Measurements from ENCODE around the gene PDE6C. TPM values are rescaled to one million over a fixed set of nuclear protein-coding genes. Genes with fewer than 3 reads are reported as not detected.
"Not testable (repeated sequence)": the region's sequence is repeated elsewhere in the genome, so short reads cannot be mapped to it uniquely, and the experiment has no call there.

PDE6C gene
- total RNA-seq, 1 donor from 2014 or later, result not detected

DNA sequence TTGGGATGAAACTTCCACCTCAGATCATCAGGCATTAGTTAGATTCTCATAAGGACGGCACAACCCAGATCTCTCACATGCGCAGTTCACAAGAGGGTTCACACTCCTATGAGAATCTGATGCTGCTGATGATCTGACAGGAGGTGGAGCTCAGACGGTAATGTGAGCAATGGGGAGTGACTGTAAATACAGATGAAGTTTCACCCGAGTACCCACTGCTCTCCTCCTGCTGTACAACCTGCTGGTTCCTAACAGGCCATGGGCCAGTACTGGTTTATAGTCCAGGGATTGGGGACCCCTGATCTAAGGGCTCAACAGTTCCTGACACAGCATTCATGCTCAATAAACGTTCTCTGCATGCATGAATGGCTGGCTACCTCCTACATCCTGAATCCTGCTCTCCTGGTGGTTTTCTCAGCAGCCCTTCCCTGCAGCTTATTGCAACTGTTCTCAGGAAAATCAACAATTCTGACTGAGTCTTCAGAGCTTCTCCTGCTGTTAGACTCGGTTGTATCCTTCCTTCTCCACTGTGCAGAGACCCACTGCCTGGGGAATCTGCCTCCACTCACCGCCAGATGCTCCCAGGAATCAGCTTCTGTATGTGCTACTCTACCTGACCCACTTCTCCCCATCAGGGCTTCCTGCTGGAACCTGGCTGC, 17.4 kb downstream of the PDE6C start:
- no peak for DNase-seq (ENCODE audit: low read depth, low spot score)

DNA sequence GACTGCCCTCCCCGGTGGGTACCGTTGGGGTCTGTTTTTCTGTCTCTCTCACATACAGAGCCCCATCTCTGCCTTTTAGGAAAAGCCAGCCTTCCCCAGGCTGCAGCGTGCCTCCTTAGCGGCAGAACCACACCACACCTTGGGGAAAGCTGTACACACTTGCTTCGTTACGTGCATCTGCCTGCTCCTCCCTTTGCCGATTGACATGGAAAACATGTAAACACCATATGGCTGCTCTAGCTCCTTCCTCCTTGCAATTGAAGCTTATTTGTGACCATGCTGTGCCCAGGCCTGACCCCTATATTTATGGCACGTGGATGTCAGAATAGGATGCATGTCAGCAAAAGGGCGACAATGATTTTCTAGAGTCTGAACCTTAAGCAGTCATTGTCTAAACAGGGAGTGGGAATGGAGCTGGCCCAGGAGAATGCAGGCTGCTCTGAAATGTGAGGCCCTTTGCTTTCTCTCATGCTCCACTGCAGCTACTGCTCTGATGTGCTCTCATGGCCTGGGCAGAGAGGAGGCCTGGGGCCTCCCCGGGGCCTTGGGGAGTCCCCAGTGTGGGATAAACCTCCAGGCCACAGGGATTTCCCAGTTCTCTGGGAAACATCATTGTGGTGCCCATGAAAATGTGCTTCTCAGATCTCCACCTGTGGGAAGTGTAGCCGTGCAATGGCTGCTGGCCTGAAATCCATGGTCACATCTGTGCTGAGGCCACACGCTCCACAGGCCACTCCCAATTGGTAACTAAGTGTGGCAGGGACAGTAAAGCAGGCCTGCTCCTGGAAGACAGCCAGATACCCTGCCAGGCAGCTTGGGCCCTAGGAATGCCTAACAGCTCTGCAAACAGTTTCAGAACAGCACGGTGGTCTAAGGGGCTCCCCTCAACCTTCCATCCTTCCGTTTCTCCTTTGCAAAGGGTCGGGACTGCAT, 18.6 kb downstream of the PDE6C start:
- DNase-seq (ENCODE audit: low read depth, low spot score), result no peak

DNA sequence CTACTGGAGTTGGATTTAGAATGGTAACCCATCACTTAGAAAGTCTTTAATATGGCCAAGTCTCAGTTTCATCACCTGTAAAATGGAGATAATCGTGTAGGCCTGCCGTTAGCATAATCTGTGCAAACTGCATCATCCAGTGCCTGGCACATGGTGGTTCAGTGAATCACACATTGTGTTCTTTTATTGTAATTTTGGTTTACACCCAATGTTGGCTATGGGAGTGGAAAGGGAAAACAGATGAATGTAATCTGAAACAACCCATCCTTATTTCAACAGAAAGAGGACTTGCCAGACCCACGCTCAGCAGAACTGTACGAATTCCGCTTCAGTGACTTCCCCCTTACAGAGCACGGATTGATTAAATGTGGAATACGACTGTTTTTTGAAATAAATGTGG, 27.5 kb downstream of the PDE6C start:
- DNase-seq (ENCODE audit: low read depth, low spot score), result no peak

DNA sequence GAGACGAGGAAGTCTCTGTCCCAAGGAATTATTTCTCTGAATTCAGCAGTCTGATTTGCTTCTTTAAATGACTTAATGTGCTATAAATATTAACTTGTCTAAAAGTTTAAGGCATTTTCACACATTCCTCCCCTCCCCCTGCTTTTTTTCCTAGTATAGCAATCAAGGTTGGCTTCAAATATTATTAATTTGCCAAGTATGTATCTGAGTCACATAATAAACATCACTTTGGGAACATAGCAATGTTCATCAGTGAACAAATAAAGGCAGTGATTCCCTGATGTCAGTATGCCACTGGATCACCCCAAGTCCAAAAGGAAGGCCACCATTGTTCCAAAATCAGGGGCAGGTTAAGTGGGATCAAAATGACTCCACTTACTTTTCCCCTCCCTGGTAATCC, 40.5 kb downstream of the PDE6C start:
- no peak for DNase-seq (ENCODE audit: low read depth, low spot score)

DNA sequence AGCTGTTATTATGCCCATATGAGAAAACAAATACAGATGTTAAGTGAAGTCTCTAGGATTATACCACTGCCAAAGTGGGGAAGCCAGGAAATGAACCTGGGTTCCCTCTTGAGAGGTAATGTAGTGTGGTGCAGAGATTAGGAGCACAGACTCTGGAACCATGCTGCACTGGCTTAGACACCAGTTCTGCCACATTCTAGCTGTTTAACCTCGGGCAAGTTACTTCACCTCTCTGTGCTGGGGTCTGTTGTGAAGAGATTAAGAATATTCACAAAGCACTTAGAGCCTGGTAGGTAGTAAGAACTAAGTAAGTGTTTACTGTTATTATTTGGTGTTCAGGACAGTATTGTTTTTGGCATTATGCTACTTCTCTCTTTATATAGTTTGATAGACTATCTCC, 41.9 kb downstream of the PDE6C start:
- DNase-seq (ENCODE audit: low read depth, low spot score), result no peak

- DNase-seq (ENCODE audit: low read depth, low spot score), result no peak
Observed at GRCh38 chr10:93656155-93656554, 43.8 kb downstream of the PDE6C start.

DNA sequence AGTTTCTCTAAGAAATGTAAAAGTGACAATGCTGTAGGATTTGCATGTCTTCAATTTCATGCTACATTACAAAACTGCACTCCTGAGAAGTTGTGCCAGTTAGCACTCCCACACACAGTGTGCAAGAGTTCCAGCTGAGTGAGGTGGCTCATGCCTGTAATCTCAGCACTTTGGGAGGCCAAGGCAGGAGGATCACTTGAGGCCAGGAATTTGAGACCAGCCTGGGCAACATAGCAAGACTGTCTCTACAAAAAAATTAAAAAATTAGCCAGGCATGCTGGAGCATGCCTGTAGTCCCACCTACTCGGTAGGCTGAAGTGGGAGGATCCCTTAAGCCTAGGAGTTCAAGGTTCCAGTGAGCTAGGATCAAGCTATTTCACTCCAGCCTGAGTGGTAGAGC, 45.4 kb downstream of the PDE6C start:
- DNase-seq (ENCODE audit: low read depth, low spot score), result no peak

DNA sequence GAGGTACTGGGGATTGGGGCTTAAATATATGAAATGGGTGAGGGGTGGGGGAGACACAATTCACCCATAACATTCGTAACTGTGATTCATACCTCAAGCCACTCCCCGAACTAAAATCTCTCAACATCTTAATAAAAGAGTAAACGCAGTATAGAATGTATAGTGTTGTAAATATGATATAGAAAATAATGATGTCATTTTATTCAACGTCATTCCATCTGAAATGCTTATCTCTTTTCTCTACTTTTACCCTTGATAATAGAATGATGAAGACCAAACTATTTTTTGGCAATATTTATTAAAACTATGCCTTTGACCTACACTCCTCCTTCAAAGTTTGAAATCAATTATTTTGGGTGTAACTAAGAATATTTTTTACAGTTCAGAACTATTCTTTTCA, 53.7 kb downstream of the PDE6C start:
- no peak for DNase-seq (ENCODE audit: low read depth, low spot score)

- DNase-seq (ENCODE audit: low read depth, low spot score), result no peak
Observed at GRCh38 chr10:93667795-93668194, 55.5 kb downstream of the PDE6C start.

GRCh38 chr10:93670372-93670771, 58.0 kb downstream of the PDE6C start:
- no peak for DNase-seq (ENCODE audit: low read depth, low spot score)

GRCh38 chr10:93671042-93671441, 58.7 kb downstream of the PDE6C start:
- DNase-seq (ENCODE audit: low read depth, low spot score), result no peak

- DNase-seq (ENCODE audit: low read depth, low spot score), result no peak
Observed at GRCh38 chr10:93672022-93672678, 59.8 kb downstream of the PDE6C start.

DNA sequence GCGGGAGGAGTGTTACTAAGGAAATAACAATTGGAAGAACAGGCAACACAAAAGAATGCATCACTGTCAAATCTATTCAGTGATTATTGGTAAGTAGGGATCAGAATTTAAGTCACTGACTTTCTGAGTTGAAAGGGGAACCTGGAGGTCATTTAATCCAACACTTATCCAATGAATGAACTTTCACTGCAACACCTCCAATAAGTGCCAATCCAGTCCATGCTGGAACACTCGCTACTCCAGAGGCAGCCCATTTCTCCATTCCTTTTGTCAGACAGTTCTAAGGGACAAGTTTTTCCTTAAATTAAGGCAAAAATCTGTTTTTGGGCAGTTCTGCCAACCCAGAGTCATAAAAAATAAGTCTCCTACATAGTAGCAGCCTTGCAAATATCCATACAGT, 60.6 kb downstream of the PDE6C start:
- no peak for DNase-seq (ENCODE audit: low read depth, low spot score)

DNA sequence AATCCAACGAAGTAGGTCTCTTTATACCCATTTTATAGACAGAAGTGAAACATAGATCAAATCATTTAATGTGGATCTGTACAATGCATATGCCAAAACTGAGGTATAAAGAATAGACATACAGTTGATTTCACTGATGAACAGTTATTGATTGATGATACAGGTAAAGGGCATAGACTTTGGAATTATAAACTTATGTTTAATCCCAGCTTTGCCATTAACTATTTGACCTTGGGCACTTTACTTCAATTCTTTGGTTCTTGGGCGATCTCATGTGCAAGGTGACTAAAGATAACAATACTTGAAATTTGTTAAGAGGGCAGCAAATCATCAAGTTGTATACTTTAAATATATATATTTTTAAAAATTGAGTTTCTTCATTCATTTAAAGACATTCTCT, 61.5 kb downstream of the PDE6C start:
- DNase-seq (ENCODE audit: low read depth, low spot score), result no peak

GRCh38 chr10:93678386-93678785, 66.0 kb downstream of the PDE6C start:
- no peak for DNase-seq (ENCODE audit: low read depth, low spot score)

DNA sequence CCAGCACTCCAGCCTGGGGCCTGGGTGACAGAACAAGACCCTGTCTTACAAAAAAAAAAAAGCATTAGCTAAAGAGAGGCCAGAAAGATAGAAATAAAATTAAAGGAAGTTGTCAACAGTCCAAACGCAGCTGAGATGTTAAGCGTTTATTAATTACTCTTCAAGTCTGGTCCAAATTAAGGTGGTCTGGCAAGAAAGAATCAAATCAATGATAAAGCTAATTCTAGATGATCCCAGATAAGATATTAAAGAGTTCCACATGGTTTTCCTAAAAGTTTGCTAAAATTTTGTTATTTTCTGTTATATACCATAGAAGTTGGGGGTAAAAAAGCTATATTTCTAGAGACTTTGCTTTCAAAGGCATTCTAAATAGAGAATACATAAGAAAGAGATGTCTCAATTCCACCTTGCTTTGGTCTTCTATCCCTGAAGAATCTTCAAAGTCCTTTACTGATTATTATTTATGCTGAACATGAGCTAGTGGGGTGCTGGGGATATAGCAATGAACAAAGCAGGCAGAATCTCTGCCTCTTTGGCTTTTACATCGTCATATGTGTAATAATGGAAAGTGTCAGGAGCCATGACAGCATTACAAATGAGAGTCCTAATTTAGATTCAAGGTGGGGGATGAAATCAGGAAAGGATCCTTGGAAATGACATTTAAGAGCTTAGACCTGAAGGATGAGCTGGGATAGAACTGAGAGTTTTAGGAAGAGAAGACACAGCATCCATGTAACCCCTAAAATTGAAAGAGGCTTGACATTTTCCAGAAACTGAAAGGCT, 66.7 kb downstream of the PDE6C start:
- DNase-seq (ENCODE audit: low read depth, low spot score), result no peak

DNA sequence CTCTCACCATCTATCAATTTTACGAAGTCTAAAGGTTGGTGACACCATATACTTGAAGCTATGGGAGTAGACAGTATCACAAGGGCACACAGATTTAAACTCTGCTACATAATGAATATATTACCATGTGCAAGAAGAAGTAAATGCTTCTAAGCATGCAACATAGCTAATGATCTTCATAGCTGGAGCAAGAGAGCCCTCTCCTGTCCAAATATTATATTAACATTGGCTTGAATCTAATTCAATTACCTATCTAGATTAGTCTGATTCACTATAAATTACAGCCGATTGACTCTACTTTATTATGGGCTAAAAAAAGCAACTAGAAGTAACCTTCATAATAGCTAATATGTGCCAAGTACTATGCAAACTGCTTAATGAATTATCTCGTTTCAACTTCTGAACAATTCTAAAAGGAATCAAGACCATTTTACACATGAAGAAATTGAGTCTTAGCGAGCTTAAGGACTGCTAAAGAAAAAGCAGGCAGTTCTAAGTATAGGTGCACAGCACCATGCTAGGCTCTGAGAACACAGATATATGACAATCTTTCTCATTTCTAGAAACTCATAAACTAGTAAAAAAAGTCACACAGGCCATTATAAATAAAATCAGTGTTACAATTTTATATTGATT, 68.2 kb downstream of the PDE6C start:
- DNase-seq (ENCODE audit: low read depth, low spot score), result no peak

GRCh38 chr10:93687737-93688136, 75.4 kb downstream of the PDE6C start:
- no peak for DNase-seq (ENCODE audit: low read depth, low spot score)

DNA sequence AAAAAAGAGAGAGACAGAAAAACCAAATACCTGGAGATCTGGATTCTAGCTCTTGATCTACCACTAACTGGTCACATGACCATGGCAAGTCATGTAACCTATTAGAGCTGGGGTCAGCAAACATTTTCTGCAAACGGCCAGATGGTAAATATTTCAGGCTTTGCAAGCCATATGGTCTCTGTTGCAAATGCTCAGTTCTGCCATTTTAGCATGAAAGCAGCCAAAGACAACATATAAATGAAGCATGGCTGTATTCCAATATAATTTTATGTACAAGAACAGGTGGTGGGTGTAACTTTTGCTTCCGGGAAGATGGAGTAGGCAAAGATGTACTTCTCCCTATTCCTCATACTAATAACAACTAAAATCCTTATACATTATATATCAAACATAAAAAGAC, 83.4 kb downstream of the PDE6C start:
- no peak for DNase-seq (ENCODE audit: low read depth, low spot score)

GRCh38 chr10:93696582-93696981, 84.2 kb downstream of the PDE6C start:
- DNase-seq (ENCODE audit: low read depth, low spot score), result not testable (repeated sequence)

GRCh38 chr10:93697207-93697606, 84.9 kb downstream of the PDE6C start:
- DNase-seq (ENCODE audit: low read depth, low spot score), result no peak
